Esophagus (tissue), 2 donors: ENCODE measurements around the gene SF3A1. TPM values are rescaled to one million over a fixed set of nuclear protein-coding genes. Genes with fewer than 3 reads are reported as not detected.

Experiments used
- H3K27ac ChIP-seq, 2 donors: one replicate each; pipeline ENCODE4 v1.5.1; 2013; ENCODE audit warnings: low read depth in 2 of 2, mild to moderate bottlenecking in 2 of 2, inconsistent platforms in 1 of 2, low read length in 1 of 2, moderate library complexity in 1 of 2
- H3K27me3 ChIP-seq, 2 donors: one replicate each; pipeline ENCODE4 v1.6.1; 2013; ENCODE audit warnings: low read length in 2 of 2, control low read depth in 1 of 2, mild to moderate bottlenecking in 1 of 2; ENCODE audit not compliant: insufficient read depth in 2 of 2, control insufficient read depth in 1 of 2
- H3K36me3 ChIP-seq, 2 donors: one replicate each; pipeline ENCODE4 v1.6.1; 2013; ENCODE audit warnings: low read length in 1 of 2; ENCODE audit not compliant: control insufficient read depth in 2 of 2, insufficient read depth in 2 of 2
- H3K4me1 ChIP-seq, 2 donors: one replicate each; pipeline ENCODE4 v1.6.1; 2013; ENCODE audit warnings: low read length in 1 of 2; ENCODE audit not compliant: control insufficient read depth in 2 of 2, insufficient read depth in 2 of 2
- H3K4me3 ChIP-seq, 2 donors: one replicate each; pipeline ENCODE4 v1.5.1; 2013; ENCODE audit warnings: low read length in 2 of 2, mild to moderate bottlenecking in 2 of 2, low read depth in 1 of 2, moderate library complexity in 1 of 2
- H3K9me3 ChIP-seq, 2 donors: one replicate each; pipeline ENCODE4 v1.6.1; 2013; ENCODE audit warnings: mild to moderate bottlenecking in 2 of 2, low read depth in 1 of 2, low read length in 1 of 2, moderate library complexity in 1 of 2; ENCODE audit not compliant: control insufficient read depth in 2 of 2, insufficient read depth in 1 of 2
- WGBS, 2 donors: extraction: QIAGEN DNeasy Blood & Tissue Kit; methylation state at CpG; one replicate each; pipeline ENCODE4 v1.1.7; 2013; 5-methylcytosine and 5-hydroxymethylcytosine counted together
- polyA plus RNA-seq, 2 donors: library from polyadenylated mRNA; stranded (reverse); fragments of 200-250 nt; gene quantifications; one replicate each; pipeline ENCODE4 v1.2.3, GENCODE V29; 2013
- donor health status: healthy with polysubstance abuse.
- donor health status: Bipolar disorder and iron deficiency.

SF3A1 gene
- polyA plus RNA-seq, 2 donors = 14.3 to 23.1 TPM

GRCh38 chr22:30287648-30288418 is 68.9 kb downstream of the SF3A1 start:
- H3K36me3 ChIP-seq = peaks cover 5 to 42% of the 10 kb centered on the region in 2 donors
- peaks cover 4 to 38% of the 10 kb centered on the region in 2 donors for H3K4me1 ChIP-seq
- H3K27me3 ChIP-seq = no peaks in the 10 kb centered on the region
- H3K9me3 ChIP-seq = no peaks in the 10 kb centered on the region
- WGBS, 2 donors = 12 to 14% methylated on average over 5 of the region's 5 CpGs
- peak overlapping the region; percentile 86 to 98 for H3K27ac ChIP-seq
- H3K4me3 ChIP-seq = peak overlapping the region; percentile 57 to 89

- Histone ChIP-seq H3K27ac (no peak overlapping the region), H3K27me3 (no peaks in the 10 kb centered on the region), H3K4me1 (peaks cover 0 to 30% of the 10 kb centered on the region in 2 donors), H3K36me3 (peaks cover 4 to 36% of the 10 kb centered on the region in 2 donors), H3K9me3 (no peaks in the 10 kb centered on the region), H3K4me3 (no peak overlapping the region)
- 54 to 57% methylated on average over 31 of the region's 31 CpGs for WGBS, 2 donors
Observed at GRCh38 chr22:30286813-30287647, 69.7 kb downstream of the SF3A1 start.

GRCh38 chr22:30286331-30286730 is 70.4 kb downstream of the SF3A1 start:
- H3K4me1 ChIP-seq = peaks cover 0 to 24% of the 10 kb centered on the region in 2 donors
- no peak overlapping the region for H3K27ac ChIP-seq
- peaks cover 4 to 32% of the 10 kb centered on the region in 2 donors for H3K36me3 ChIP-seq
- no peaks in the 10 kb centered on the region for H3K9me3 ChIP-seq
- no peaks in the 10 kb centered on the region for H3K27me3 ChIP-seq
- H3K4me3 ChIP-seq = no peak overlapping the region
- 80 to 85% methylated on average over 5 of the region's 5 CpGs for WGBS, 2 donors

- Histone ChIP-seq H3K27me3 (no peaks in the 10 kb centered on the region), H3K36me3 (peaks cover 4 to 32% of the 10 kb centered on the region in 2 donors), H3K4me1 (peaks cover 0 to 20% of the 10 kb centered on the region in 2 donors), H3K9me3 (no peaks in the 10 kb centered on the region), H3K27ac (no peak overlapping the region), H3K4me3 (no peak overlapping the region)
- 80 to 89% methylated on average over 5 to 8 of the region's 8 CpGs for WGBS, 2 donors
Observed at GRCh38 chr22:30285846-30286200, 70.9 kb downstream of the SF3A1 start.

GRCh38 chr22:30285176-30285845 is 71.4 kb downstream of the SF3A1 start:
- H3K27ac ChIP-seq = no peak overlapping the region
- 87 to 90% methylated on average over 27 of the region's 27 CpGs for WGBS, 2 donors
- no peaks in the 10 kb centered on the region for H3K9me3 ChIP-seq
- H3K36me3 ChIP-seq = peaks cover 4 to 32% of the 10 kb centered on the region in 2 donors
- H3K4me3 ChIP-seq = no peak overlapping the region
- no peaks in the 10 kb centered on the region for H3K27me3 ChIP-seq
- peaks cover 0 to 15% of the 10 kb centered on the region in 2 donors for H3K4me1 ChIP-seq

- no peak overlapping the region for H3K4me3 ChIP-seq
- H3K27ac ChIP-seq = no peak overlapping the region
- no peaks in the 10 kb centered on the region for H3K27me3 ChIP-seq
- H3K9me3 ChIP-seq = no peaks in the 10 kb centered on the region
- H3K36me3 ChIP-seq = peaks cover 4 to 32% of the 10 kb centered on the region in 2 donors
- H3K4me1 ChIP-seq = peaks cover 0 to 11% of the 10 kb centered on the region in 2 donors
- WGBS, 2 donors = 71 to 77% methylated on average over 4 of the region's 4 CpGs
Observed at GRCh38 chr22:30284666-30285065, 72.0 kb downstream of the SF3A1 start.

- Histone ChIP-seq H3K36me3 (peaks cover 4 to 32% of the 10 kb centered on the region in 2 donors), H3K27me3 (no peaks in the 10 kb centered on the region)
- 77 to 84% methylated on average over 9 of the region's 9 CpGs for WGBS, 2 donors
Observed at GRCh38 chr22:30284172-30284571, 72.5 kb downstream of the SF3A1 start.

GRCh38 chr22:30283342-30283741 is 73.4 kb downstream of the SF3A1 start:
- Histone ChIP-seq H3K27me3 (no peaks in the 10 kb centered on the region), H3K4me3 (no peak overlapping the region), H3K36me3 (peaks cover 4 to 32% of the 10 kb centered on the region in 2 donors), H3K9me3 (no peaks in the 10 kb centered on the region), H3K4me1 (peaks cover 0 to 18% of the 10 kb centered on the region in 2 donors), H3K27ac (no peak overlapping the region)
- WGBS, 2 donors = 78 to 94% methylated on average over 4 of the region's 4 CpGs

More at GRCh38 chr22:30284172-30284571, 72.5 kb downstream of the SF3A1 start:
- no peak overlapping the region for H3K27ac ChIP-seq
- no peaks in the 10 kb centered on the region for H3K9me3 ChIP-seq
- H3K4me3 ChIP-seq = no peak overlapping the region
- H3K4me1 ChIP-seq = peaks cover 0 to 13% of the 10 kb centered on the region in 2 donors

- no peaks in the 10 kb centered on the region for H3K27me3 ChIP-seq
- no peak overlapping the region for H3K4me3 ChIP-seq
- H3K4me1 ChIP-seq = peaks cover 3 to 24% of the 10 kb centered on the region in 2 donors
- H3K9me3 ChIP-seq = no peaks in the 10 kb centered on the region
- no peak overlapping the region for H3K27ac ChIP-seq
- 70 to 71% methylated on average over 6 to 7 of the region's 7 CpGs for WGBS, 2 donors
- H3K36me3 ChIP-seq = peaks cover 4 to 32% of the 10 kb centered on the region in 2 donors
Observed at GRCh38 chr22:30282616-30283046, 74.1 kb downstream of the SF3A1 start.
